GM19328 (cell line): ENCODE results near the gene AAK1.
"Not testable (repeated sequence)": the region's sequence is repeated elsewhere in the genome, so short reads cannot be mapped to it uniquely, and the experiment has no call there.

ENCODE experiments used
- ATAC-seq: cut with Tn5 transposase; IDR thresholded peaks from one replicate; pipeline ENCODE4 v1.9.1; 2021; ENCODE audit warnings: mild to moderate bottlenecking, moderate library complexity; ENCODE audit not compliant: unreplicated experiment

The AAK1 gene

DNA sequence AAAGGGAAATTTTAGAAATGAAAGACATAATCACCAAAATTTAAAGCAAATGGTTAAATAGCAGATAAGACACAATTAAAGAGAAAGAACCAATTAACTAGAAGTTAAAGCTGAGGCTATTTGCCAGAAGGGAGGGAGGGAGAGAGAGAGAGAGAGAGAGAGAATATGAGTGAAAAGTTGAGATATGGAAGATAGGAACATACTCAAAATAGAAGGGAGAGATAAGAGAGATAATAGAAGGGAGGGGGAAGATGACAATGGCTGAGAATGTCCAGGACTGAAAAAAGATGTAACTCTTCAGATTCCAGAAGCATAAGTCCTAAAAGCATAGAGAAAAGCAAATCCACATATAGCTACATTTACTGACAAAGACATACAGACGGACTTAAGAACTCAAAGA is 17.1 kb upstream of the AAK1 start:
- no peak for ATAC-seq

DNA sequence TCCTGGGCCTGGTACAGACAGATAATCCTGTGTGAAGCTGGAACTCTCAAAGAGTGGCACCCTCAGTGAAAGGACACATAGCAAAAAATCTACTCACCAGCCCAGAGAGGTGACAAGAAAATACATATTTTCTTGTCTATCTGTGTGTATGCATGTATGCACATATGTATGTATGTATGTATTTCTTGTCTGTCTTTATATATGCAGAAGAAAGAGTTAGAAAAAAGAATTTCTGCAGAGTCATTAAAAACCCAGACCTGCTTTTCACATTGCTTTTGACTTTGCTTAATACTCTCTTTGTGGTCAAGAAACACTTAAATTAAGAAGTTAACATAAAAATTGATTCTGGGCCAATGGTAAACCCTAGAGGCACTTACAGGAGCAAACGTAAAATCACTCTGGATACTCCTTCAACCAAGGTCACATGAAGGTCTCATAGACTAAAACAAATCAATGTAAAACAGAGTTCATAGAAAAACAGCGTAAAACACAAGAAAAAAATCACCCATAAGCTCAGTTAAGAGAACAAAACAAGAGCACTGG is 16.5 kb upstream of the AAK1 start:
- ATAC-seq, result no peak

DNA sequence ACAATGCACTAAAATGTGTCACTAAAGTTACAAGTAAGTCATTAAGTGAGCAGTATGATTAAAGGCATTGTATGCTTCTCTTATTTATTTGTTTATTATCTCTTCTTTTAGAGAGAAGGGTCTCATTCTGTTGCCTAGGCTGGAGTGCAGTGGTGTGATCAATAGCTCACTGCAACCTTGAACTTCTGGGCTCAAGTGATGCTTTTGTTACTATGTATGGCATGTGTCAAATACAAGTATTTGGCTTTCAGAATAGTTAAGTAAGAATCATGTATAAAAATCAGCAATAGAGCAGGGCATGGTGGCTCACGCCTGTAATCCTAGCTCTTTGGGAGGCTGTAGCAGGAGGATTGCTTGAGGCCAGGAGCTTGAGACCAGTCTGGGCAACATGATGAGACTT is 15.8 kb upstream of the AAK1 start:
- no peak for ATAC-seq

DNA sequence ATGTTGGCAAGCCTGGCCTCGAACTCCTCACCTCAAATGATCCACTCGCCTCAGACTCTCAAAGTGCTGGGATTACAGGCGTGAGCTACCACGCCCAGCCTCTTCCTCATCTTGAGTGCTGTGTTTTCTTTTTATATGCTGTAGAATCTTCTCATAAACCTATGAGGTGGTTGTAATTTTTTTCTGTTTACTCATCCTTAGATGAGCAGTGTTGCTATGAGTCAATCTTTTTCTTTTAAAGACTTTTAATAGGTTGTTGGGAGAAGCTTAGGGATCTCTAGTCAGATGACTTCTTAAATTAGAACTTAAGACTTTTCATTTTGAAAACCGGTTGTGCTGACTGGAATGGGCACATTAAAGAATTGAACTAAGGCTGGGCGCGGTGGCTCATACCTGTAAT is 8.7 kb upstream of the AAK1 start:
- no peak for ATAC-seq

DNA sequence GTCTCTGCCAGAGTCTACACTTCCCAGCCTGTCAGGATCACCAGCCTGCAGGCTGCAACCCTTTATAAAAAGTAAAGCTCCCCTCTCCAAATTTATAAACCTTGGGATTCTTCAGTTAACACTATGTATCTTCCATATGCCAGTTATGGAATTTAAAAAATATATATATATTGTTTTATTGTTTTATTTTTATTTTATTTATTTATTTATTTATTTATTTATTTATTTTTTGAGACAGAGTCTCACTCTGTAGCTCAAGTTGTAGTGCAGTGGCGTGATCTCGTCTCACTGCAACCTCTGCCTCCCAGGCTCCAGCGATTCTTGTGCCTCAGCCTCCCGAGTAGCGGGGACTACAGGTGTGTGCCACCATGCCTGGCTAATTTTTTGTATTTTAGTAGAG is 3.7 kb upstream of the AAK1 start:
- not testable (repeated sequence) for ATAC-seq

DNA sequence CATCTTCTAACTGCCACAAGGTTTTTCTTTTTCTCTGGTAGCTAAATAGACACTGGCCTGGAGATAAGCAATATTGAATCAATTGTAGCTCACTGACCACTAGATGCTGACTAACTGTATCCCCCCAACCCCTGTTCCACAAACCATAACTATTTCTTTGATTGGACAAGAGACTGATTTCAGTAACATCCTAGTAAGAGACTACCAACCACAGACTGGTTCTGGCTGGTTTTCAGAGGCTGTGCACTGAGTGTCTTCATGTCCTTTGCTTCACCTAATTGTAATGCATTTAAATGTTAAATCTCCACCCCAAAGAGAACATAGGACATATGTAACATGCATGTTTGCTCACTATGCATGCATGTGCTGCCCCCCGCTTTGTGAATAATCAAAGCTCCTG is 3.2 kb upstream of the AAK1 start:
- no peak for ATAC-seq

DNA sequence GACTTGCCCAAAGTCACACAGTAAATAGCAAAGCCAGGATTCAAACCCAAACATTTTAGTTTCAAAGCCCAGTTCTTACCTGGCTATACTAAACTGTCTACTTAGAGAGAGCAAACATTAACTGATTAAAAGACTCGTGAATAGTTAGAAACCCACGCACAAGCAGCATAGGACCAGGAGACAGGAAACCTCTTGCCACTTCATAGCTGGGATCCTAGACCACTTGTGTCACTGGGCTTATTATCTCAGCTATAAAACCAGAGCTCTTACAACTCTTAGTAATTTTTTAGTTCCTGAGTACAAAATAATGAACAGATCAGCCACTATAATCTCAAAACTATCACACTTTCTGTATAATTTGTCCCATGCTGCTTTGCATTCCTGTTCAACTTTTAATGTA is 2.4 kb upstream of the AAK1 start:
- no peak for ATAC-seq

DNA sequence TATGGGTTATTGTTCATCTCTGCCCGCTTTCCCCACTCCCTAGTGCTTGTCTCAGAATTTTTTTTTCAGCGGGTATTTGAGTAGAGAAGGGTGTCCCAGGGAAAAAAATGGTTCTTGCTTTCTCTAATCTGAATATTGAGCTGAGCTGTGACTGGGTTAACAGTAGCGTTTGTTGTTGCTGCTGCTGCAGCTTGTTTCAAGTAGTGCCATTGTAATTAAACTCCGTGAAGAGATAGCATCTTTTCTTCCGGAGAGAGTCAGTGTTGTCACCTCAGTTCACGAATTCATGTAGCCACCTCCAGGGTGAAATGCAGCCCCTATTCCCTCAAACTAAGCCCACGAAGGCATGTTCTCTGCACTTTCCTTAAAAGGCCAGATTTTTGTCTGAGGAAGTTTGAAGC is 1.5 kb upstream of the AAK1 start:
- no peak for ATAC-seq

DNA sequence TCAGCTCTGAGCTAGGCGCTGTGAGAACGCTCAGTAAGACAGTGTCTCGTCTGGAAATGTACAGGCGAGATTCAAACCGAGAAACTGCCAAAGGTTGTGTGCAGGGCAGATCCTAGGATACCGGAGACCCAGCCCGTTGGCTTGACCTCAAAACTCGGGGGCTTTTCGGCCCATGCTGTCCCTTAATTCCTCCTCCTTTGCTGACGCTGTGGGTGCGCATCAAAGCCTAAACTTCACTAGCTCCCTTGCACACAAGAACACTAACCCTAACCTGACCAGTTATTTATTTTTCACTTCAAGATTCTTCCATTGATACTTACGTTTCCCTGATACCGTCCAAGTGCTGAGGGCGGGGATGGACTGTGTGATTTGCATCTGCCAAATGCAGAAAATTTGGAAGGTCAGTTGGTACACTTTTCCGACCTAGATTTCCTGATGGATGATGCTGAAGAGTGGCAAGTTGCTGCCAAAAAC is 1.0 kb upstream of the AAK1 start:
- ATAC-seq, result no peak

DNA sequence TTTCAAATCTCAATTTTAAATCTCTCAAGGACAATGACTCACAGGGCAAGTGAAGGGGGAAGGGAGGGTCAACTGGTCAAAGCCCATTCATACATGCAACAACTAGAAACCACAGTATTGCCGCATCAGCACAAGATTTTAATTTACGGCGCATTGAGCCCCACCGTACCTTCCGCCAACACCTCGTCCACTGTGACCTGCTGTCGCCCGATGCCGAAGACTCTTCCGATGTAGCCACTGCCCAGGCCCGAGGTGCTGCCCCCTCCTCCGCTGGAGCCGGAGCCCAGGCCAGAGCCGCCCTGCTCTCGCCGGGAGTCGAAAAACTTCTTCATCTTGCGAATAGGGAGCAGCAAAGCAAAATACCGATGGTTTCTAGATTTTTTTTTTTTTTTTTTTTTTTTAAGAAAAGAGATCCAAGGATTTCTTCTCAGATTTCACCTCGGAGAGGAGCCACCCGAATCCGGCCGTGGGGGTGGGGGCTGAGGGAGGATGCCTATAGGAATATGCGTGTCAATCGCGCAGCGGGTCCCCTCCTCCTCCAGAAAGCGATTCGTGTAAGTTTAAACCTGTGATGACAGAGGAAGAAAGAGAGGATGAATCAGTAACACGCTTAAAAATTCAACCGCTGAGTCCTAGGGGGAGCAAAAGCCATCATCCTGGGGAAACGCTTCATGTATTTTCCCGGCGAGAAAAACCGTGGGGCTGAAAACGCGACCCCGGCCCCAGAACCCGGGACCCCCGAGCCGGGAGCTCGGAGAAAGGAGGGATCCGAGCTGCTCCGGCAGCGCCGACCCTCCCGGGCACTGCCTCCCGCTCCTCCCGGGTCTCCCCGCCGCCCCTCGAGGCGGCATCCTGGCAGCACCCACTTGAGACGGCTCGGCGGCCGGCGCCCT is 584 bp downstream of the AAK1 start:
- ATAC-seq, result no peak

DNA sequence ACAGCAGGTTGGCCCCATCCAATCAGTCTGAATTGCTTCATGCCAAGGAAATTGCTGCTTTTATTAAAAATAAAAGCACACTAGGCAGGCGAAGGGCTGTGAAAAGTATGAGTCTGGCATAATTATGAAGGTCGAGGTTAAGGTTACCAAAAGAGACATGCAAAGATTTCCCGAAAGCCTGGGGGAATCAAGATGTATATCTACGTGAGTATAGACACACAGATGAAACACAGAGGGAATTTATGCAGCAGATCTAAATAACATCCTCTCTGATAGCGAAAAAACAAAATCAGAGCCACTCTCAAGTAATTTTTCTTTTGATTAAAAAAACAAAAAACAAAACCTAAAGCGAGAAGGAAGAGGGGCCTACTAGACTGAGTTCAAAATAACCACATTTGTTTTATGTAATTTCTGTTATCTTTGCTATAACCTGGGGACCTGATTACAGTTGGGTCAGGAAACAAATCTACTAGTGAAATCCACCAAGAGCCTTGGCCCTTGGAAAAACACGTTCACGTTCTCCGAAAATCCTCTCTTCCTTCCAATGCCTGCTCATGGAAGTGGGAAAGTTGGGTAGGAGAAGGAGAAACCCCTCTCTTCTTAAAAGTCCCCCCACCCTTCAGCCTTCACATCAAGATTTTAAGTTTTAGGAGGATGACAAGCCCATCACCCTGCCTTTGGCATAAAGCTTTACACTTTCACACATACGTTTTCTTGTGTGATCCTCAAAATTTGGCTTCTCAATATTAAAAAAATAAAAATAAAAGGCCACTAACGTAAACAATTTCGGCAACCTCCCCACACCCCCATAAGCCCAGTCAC is 1.4 kb downstream of the AAK1 start:
- no peak for ATAC-seq

DNA sequence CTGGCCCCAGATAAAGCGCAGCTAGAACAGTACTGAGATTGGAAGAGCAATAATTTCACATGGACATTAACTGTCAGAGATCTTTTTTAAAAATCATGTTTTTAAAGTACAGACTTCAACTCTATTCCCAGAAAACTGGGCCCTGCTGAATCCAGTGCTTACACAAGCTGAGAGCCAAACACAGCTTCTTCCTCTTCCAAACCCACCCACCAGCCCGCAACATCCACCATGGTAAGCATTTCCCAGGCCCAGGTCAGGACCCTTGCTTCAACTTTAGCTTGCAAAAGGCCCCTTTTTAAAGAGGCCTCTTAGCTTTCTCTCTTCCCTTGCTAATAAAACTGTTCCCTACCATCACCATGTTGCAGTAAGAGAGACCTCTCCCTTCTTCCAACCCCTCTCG is 2.1 kb downstream of the AAK1 start:
- ATAC-seq, result no peak

DNA sequence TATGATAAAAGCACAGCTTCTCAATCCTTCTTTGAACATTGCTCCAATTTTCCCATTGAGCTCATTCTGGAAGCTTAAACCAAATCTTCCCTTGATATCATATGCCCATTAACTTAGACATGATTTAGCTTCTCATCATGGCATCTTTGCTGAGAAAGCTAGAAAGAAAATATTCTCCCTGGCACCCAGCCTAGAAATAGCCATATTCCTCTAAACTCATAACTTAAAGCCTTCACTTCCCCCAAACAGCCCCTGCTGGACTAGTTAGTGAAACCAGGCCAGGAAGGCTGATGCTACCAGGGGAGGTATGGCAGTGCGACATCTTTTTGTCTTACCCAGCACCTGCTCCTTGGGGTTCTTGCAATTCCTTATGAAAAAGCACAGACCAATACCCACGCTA is 4.3 kb downstream of the AAK1 start:
- no peak for ATAC-seq

DNA sequence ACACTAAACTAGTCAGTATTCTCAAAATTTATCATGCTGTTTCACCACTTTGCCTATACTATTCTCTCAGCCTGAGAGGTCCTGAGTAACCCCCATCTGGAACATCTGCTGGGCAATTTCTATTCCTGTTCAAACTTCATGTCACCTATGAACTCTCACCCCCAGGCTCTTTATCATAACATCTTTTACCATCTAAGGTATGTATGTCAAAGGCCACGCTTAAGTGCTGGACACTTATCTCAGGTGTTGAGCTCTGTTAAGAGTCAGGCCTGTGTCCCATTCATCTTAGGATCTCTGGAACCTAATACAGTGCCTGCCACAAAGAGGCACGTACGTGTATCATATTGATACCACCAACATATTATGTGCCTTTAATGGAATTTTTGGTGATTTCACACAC is 4.9 kb downstream of the AAK1 start:
- ATAC-seq, result no peak

DNA sequence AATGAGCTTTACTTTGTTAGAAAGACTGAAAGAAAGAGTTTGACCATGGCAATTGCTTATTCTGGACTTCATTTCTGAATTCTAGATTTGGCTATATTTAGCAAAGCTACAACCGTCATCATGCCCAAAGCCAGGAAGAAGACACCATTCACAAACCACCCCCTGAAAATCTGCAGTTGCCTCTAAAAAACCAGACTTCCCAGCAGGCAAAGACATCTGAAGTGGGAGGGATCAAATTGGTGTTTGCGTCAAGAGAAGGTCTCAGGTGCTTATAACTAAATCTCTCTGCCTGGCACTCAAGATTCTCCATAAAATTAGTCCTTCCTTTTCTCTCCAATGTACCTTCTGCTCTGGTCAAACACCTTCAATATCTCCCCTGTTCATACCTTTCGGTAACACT is 5.6 kb downstream of the AAK1 start:
- ATAC-seq, result no peak

DNA sequence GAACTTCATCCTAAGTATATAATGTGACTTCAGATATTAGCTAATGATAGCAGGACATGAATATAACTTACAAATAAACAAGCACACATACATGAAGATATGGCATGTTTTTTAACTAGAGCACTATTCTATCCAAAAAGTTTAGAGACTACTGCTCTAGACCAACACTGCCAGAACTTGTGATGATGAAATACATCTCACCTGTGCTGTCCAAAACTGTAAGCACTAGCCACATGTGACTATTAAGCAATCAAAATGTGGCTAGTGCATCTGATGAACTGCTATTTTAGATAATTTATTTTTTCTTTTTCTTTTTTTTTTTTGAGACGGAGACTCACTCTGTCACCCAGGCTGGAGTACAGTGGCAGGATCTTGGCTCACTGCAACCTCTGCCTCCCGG is 7.1 kb downstream of the AAK1 start:
- no peak for ATAC-seq

DNA sequence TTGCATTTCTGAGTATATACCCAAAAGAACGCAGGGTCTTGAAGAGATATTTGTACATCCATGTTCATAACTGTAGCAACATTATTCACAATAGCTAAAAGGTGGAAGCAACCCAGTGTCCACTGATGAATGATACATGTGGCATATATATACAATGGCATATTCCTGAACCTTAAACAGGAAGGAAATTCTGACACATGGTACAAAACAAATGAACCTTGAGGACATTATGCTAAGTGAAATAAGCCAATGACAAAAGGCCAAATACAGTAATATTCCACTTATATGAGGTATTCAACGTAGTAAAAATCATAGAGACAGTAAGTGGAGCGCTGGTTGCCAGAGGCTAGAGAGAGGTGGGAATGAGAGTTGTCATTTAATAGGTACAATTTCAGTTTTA is 8.1 kb downstream of the AAK1 start:
- no peak for ATAC-seq

DNA sequence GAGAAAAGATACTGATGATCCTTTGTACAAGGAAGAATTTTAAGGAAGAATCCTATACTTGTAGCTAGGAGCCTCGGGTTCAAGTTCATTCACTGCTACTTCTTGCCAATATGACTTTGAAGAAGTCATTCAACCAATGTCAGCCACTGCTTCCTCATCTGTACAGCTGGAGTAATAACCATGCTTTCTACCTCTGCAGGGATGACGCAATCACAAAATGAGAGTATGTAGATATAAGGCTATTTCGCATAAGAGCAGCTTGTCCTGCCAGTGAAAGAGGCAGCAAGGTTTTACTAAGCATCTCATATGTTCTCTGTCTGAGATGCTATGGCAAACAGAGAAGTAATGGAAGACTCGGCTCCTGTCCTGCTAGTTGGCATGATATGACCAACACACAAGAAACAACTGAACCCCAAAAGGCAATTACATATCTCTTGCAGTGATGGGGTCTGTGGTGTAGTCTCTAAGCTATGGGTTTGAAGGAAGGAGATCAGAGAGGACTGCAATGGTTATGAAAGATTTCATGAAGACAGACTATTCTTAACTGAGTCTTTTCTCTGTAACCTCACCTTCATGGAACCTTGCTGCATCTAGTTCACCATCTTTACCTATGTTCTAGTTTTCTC is 9.2 kb downstream of the AAK1 start:
- no peak for ATAC-seq

DNA sequence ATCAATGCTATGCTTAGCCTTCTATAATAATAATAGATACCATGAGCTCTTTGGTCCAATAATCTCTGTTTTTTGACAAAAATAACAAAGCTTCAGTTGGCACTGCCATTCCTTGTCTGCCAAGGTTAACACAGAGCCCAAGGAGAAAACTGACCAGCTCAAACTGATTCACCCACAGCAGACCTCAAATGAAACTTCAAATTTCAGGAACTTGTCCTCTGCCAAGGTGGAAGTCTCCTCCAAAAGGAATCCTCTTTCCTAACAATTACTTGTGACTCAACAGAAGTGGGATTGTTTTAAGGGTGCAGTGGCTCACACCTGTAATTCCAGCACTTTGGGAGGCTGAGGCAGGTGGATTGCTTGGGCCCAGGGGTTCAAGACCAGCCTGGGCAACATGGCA is 12.1 kb downstream of the AAK1 start:
- no peak for ATAC-seq

DNA sequence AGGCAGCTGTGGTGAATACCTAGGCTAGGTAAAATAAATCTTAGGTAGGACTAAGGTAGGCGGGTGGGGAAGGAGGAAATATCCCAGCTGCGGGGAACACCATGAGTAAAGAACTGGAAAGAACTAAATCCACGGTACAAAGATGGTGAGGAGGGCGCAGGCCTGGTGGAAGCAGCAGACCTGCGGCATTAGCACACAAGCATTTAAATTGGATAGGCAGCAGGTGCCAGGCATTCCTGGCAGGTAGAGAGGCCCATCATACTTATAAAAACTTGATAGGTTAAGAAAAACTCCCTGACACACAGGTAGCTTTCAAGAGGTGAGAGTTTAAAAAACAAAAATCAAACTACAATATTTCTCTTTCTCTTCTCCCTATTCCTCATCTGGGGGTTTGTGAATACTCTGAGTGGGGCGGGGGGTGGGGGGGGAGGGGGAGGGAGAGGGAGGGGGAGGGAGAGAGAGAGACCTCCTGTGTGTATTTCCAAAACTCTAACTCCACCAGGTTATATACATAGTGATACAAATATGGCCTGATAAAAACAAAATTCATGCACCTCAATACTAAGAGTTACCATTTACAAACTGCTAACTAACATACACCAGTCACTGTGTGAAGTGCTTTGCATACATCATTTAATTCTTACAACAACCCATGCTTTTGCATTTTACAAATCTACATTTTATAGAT is 13.5 kb downstream of the AAK1 start:
- ATAC-seq, result no peak
